NCI-H69 (cell line): ENCODE measurements around the gene WDR91.
"Not testable (repeated sequence)": the region's sequence is repeated elsewhere in the genome, so short reads cannot be mapped to it uniquely, and the experiment has no call there.

Experiments
- DNase-seq: peaks from one replicate; lab custom pipeline; 2025; lab: John Stamatoyannopoulos, UW

Gene WDR91

GRCh38 chr7:135211179-135211945, at the start of gene WDR91:
TSS of gene WDR91 (minus strand) at chr7:135211526. CDS start at chr7:135211502, 24 bp downstream.
- DNase-seq = peak; percentile 96

- no peak for DNase-seq
These were observed 49.1 kb upstream of the WDR91 start for GRCh38 chr7:135260470-135260869.

GRCh38 chr7:135259702-135260101, 48.4 kb upstream of the WDR91 start:
- no peak for DNase-seq

DNA sequence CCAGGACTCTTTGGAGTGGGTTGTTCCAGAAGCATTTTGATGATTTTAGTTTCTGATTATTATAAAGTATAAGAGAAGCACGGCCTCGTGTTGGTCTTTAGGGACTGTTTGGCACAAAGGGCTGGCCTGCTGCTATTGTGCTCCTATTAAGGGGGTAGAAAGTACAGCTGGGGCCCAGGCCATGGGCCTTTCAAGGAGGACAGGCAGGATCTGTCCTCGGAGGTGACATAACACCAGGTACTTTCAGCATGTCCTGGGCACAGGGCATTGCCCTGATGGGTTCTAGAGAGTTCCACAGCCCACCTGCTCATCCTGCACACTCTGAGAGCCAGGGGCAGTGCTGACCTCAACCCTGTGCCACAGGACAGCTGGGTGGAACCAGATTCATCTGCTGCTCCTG, 47.3 kb upstream of the WDR91 start:
- DNase-seq = no peak

- peak; percentile 13 for DNase-seq
These were observed 46.5 kb upstream of the WDR91 start for GRCh38 chr7:135257790-135258189.

- DNase-seq = peak; percentile 18
These were observed 42.8 kb upstream of the WDR91 start for GRCh38 chr7:135253851-135254771.

- DNase-seq = no peak
These were observed 40.4 kb upstream of the WDR91 start for GRCh38 chr7:135251496-135252391.

DNA sequence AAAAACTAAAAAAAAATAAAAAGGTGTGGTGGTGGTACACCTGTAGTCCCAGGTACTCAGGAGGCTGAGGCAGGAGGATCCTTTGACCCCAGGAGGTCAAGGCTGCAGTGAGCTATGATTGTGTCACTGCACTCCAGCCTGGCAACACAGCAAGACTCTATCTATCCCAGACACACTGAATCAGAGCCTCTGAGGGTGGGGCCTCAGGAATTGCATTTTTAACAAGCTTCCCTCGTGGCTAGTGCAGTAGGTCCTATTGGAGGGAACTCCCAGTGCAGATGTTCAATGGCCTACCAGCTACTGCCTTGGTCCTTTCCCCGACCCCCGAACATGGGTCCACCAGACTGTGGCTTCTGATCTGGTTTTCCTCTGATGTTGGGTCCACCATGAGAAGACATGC, 37.2 kb upstream of the WDR91 start:
- no peak for DNase-seq

GRCh38 chr7:135247746-135248471, 36.6 kb upstream of the WDR91 start:
- no peak for DNase-seq

DNA sequence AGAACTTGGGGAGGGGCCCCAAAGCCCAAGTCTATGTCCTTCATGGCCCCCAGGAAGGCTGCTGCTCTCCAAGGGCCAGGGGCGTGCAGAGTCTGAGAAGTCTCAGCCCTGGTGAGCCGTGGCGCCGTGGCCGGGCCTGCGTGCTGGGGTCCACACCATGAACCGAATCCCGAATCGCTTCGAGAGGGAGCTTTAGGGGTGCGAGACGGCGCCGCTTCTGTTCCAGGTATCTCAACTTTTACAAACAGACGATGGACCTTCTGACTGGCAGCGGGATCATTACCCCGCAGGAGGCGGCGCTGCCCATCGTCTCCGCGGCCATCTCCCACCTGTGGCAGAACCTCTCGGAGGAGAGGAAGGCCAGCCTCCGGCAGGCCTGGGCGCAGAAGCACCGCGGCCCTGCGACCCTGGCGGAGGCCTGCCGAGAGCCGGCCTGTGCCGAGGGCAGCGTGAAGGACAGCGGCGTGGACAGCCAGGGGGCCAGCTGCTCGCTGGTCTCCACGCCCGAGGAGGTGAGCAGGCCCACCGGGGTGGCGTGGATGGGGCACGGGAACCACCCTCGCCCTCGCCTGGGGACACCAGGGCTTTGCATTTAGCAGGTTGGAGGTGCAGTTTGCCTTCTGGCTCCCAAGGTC, 35.0 kb upstream of the WDR91 start:
- no peak for DNase-seq

GRCh38 chr7:135245226-135246190, 34.2 kb upstream of the WDR91 start:
- no peak for DNase-seq

DNA sequence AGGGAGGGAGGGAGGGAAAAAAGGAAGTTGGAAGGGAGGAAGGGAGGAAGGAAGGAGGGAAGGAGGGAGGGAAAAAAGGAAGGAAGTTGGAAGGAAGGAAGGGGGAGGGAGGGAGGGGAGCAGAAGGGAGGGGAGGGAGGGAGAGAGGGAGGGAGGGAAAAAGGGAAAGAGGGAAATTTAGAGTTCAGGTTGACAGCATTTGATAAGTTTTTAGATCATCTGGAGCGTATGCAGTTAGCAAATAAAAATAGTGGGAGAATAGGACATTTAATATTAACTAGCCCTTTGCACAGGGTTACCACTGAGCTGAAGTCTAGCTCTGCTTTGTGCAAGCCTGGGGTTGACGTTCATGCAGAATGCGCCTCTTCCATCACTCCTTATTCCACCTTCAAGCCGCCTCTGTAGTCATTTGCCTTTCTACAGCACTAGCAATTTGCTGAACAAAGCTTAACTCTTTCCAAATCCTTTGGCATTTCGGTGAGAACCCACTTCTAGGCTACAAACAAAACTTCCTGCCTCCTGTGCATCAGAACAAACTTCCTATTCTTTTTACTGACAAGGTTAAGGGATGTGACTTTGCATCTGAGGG, 30.9 kb upstream of the WDR91 start:
- no peak for DNase-seq

DNA sequence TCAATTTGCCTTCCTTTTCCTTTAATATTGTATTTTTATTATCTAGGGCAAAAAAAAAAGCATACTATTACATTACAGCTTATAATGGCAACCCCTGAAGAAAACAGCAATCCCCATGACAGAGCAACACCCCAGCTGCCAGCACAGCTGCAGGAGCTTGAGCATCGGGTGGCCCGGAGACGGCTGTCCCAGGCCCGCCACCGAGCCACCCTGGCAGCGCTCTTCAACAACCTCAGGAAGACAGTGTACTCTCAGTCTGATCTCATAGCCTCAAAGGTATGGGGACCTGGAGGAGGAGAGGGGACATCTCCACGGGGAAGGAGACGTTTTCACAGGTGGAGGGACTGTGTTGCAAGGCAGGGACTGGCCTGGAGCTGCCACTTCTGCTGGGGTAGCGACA, 29.1 kb upstream of the WDR91 start:
- no peak for DNase-seq

DNA sequence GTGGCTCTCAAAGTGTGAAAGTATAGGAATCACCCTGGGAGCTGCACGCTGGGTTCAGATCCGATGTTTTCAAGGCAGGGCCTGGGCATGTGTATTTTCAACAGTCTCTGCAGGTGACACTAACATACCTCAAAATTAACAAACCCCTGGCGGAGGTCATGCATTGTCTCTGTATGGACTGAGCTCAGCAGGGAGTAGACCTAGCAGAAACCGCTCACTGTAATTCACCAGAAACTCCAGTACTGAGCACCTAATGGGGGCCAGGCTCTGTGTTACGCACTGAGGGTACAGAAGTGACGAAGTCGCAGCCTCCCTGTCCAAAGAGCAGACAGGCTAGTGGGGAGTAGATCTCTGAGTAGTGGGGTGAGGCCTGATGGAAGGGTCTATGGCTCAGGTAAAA, 27.9 kb upstream of the WDR91 start:
- DNase-seq = peak; percentile 41

GRCh38 chr7:135238112-135238744, 26.9 kb upstream of the WDR91 start:
- peak; percentile 70 for DNase-seq

- no peak for DNase-seq
These were observed 25.4 kb upstream of the WDR91 start for GRCh38 chr7:135236727-135237126.

DNA sequence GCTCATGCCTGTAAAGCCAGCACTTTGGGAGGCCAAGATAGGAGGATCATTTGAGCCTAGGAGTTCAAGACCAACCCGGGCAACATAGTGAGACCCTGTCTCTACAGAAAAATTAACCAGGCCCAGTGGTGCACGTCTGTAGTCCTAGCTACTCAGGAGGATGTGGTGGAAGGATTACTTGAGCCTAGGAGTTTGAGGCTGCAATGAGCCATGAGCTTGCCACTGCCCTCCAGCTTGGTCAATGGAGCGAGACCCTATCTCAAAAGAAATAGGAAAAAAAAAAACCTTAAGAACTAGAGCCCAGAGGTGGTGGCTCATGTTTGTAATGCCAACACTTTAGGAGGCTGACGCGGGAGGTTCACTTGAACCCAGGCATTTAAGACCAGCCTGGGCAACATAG, 24.5 kb upstream of the WDR91 start:
- no peak for DNase-seq

- no peak for DNase-seq
These were observed 23.4 kb upstream of the WDR91 start for GRCh38 chr7:135234727-135235126.

DNA sequence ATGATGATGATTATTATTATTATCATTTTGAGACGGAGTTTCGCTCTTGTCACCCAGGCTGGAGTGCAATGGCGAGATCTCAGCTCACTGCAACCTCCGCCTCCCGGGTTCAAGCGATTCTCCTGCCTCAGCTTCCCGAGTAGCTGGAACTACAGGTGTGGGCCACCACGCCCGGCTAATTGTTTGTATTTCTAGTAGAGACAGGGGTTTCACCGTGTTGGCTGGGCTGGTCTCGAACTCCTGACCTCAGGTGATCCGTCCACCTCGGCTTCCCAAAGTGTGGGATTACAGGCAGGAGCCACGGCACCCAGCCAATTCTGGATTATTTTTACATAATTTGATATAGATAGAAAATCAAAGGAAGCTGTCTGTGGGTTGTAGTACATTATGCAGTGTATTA, 22.8 kb upstream of the WDR91 start:
- not testable (repeated sequence) for DNase-seq
